Lower leg skin (tissue), 3 donors: ENCODE results near the gene MYB.

ENCODE experiments used
- POLR2A ChIP-seq, 2 donors: fragments of 450-650 bp; IDR thresholded peaks; one replicate each; pipeline ENCODE4 v1.6.1; 2016 to 2017; ENCODE audit warnings: antibody characterized with exemption in 2 of 2, mild to moderate bottlenecking in 1 of 2, moderate library complexity in 1 of 2
- TF ChIP-seq, protein P1 (sequence below), 3 donors: fragments of 450-650 bp; IDR thresholded peaks; one replicate each; pipeline ENCODE4 v1.5.1; 2016; ENCODE audit warnings: antibody characterized with exemption in 3 of 3, mild to moderate bottlenecking in 3 of 3, moderate library complexity in 2 of 3

DNA sequence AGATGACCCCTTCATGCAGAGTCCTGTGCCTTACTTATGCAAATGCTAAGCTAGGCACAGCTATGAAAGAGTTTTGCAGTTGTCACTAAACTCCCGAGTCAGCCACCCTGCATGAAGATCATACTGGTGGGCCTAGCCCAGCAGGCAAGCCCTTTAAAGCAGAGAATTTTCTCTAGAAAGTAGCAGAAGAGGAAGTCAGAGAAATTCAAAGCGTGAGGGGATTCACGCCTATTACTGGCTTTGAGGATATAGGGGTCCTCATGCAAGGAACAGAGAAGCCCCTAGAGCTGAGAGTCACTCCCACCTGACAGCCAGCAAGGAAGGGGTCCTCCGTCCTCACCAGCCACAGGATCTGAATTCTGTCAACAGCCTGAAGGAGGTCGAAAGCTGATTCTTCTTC is 54.6 kb downstream of the MYB start:
- TF ChIP-seq, protein P1, sequence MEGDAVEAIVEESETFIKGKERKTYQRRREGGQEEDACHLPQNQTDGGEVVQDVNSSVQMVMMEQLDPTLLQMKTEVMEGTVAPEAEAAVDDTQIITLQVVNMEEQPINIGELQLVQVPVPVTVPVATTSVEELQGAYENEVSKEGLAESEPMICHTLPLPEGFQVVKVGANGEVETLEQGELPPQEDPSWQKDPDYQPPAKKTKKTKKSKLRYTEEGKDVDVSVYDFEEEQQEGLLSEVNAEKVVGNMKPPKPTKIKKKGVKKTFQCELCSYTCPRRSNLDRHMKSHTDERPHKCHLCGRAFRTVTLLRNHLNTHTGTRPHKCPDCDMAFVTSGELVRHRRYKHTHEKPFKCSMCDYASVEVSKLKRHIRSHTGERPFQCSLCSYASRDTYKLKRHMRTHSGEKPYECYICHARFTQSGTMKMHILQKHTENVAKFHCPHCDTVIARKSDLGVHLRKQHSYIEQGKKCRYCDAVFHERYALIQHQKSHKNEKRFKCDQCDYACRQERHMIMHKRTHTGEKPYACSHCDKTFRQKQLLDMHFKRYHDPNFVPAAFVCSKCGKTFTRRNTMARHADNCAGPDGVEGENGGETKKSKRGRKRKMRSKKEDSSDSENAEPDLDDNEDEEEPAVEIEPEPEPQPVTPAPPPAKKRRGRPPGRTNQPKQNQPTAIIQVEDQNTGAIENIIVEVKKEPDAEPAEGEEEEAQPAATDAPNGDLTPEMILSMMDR (IDR thresholded peaks at IDR 0.05): no peak
- no peak for TF ChIP-seq POLR2A (IDR thresholded peaks at IDR 0.05)
